Liver (tissue), 9 donors: Measurements from ENCODE around the gene ERCC4. TPM values are rescaled to one million over a fixed set of nuclear protein-coding genes. Genes with fewer than 3 reads are reported as not detected.

Experiments
- DNase-seq: peaks from one replicate; pipeline ENCODE4 v3.0.0-alpha.2; 2017; ENCODE audit warnings: low spot score
- H3K27ac ChIP-seq, 2 donors: one replicate each; pipeline ENCODE4 v1.7.0; 2013; ENCODE audit warnings: inconsistent platforms in 2 of 2, low read length in 2 of 2, control low read depth in 1 of 2, low read depth in 1 of 2, mild to moderate bottlenecking in 1 of 2
- H3K27me3 ChIP-seq, 4 donors: one replicate each; pipeline versions ENCODE4 v1.6.1 to v1.7.0; 2013; ENCODE audit warnings: low read length in 3 of 4, inconsistent platforms in 1 of 4, mild to moderate bottlenecking in 1 of 4, moderate library complexity in 1 of 4; ENCODE audit not compliant: control insufficient read depth in 4 of 4, insufficient read depth in 4 of 4
- H3K36me3 ChIP-seq, 4 donors: one replicate each; pipeline versions ENCODE4 v1.6.1 to v1.7.0; 2013; ENCODE audit warnings: low read length in 3 of 4, mild to moderate bottlenecking in 3 of 4, low read depth in 1 of 4, moderate library complexity in 1 of 4; ENCODE audit not compliant: control insufficient read depth in 4 of 4, insufficient read depth in 3 of 4
- H3K4me1 ChIP-seq, 4 donors: one replicate each; pipeline versions ENCODE4 v1.6.1 to v1.7.0; 2013; ENCODE audit warnings: low read length in 3 of 4, mild to moderate bottlenecking in 3 of 4, moderate library complexity in 1 of 4; ENCODE audit not compliant: control insufficient read depth in 4 of 4, insufficient read depth in 4 of 4
- H3K4me3 ChIP-seq, 3 donors: one replicate each; pipeline versions ENCODE4 v1.6.1 to v1.7.0; 2013; ENCODE audit warnings: low read length in 3 of 3, control low read depth in 1 of 3, low read depth in 1 of 3, mild to moderate bottlenecking in 1 of 3
- H3K9ac ChIP-seq, 2 donors: one replicate each; pipeline ENCODE4 v1.7.0; 2013; ENCODE audit warnings: low read length in 2 of 2, mild to moderate bottlenecking in 2 of 2, moderate library complexity in 2 of 2, control low read depth in 1 of 2, low read depth in 1 of 2
- H3K9me3 ChIP-seq, 4 donors: one replicate each; pipeline versions ENCODE4 v1.6.1 to v1.7.0; 2013; ENCODE audit warnings: low read length in 3 of 4; ENCODE audit not compliant: control insufficient read depth in 4 of 4
- ATF3 ChIP-seq: IDR thresholded peaks from 2 replicates; pipeline ENCODE4 v1.6.1; 2016; ENCODE audit warnings: antibody characterized with exemption
- CTCF ChIP-seq: fragments of 150-350 bp; IDR thresholded peaks from 2 replicates; pipeline ENCODE4 v1.5.1; 2017; ENCODE audit warnings: improper control_type of control experiment, low read depth, low read length; ENCODE audit not compliant: missing input control
- EGR1 ChIP-seq, 2 donors: IDR thresholded peaks; 2 replicates each; pipeline ENCODE4 v1.6.1; 2016 to 2018; ENCODE audit warnings: antibody characterized with exemption in 2 of 2, low read depth in 2 of 2
- FOXA1 ChIP-seq: IDR thresholded peaks from 2 replicates; pipeline ENCODE4 v1.6.1; 2016; ENCODE audit warnings: antibody characterized with exemption
- FOXA2 ChIP-seq: IDR thresholded peaks from 2 replicates; pipeline ENCODE4 v1.6.1; 2016; ENCODE audit warnings: antibody characterized with exemption
- GABPA ChIP-seq, 2 donors: IDR thresholded peaks in 1 of 2; conservative IDR thresholded peaks in 1 of 2; 2 replicates each; pipeline ENCODE4 v1.6.1; 2016; ENCODE audit warnings: antibody characterized with exemption in 2 of 2, mild to moderate bottlenecking in 1 of 2, moderate library complexity in 1 of 2
- HNF4A ChIP-seq, 2 donors: conservative IDR thresholded peaks; 2 replicates each; pipeline ENCODE4 v1.6.1; 2016; ENCODE audit warnings: antibody characterized with exemption in 2 of 2, mild to moderate bottlenecking in 2 of 2
- HNF4G ChIP-seq: IDR thresholded peaks from 2 replicates; pipeline ENCODE4 v1.6.1; 2016; ENCODE audit warnings: antibody characterized with exemption
- JUND ChIP-seq, 2 donors: IDR thresholded peaks; 2 replicates each; pipeline ENCODE4 v1.6.1; 2016; ENCODE audit warnings: antibody characterized with exemption in 2 of 2
- NR2F2 ChIP-seq: IDR thresholded peaks from 2 replicates; pipeline ENCODE4 v1.6.1; 2016; ENCODE audit warnings: antibody characterized with exemption
- RAD21 ChIP-seq, 2 donors: IDR thresholded peaks; 2 replicates each; pipeline ENCODE4 v1.6.1; 2016; ENCODE audit warnings: antibody characterized with exemption in 2 of 2, mild to moderate bottlenecking in 2 of 2
- REST ChIP-seq: IDR thresholded peaks from 2 replicates; pipeline ENCODE4 v1.6.1; 2016; ENCODE audit warnings: antibody characterized with exemption, mild to moderate bottlenecking
- RXRA ChIP-seq, 2 donors: IDR thresholded peaks; 2 replicates each; pipeline ENCODE4 v1.6.1; 2017 to 2018; ENCODE audit warnings: antibody characterized with exemption in 2 of 2, mild to moderate bottlenecking in 1 of 2
- SP1 ChIP-seq: IDR thresholded peaks from 2 replicates; pipeline ENCODE4 v1.6.1; 2018; ENCODE audit warnings: antibody characterized with exemption, mild to moderate bottlenecking
- TAF1 ChIP-seq: conservative IDR thresholded peaks from 2 replicates; pipeline ENCODE4 v1.6.1; 2016; ENCODE audit warnings: antibody characterized with exemption, mild to moderate bottlenecking
- YY1 ChIP-seq: IDR thresholded peaks from 2 replicates; pipeline ENCODE4 v1.6.1; 2016; ENCODE audit warnings: antibody characterized with exemption, mild to moderate bottlenecking
- ZBTB33 ChIP-seq: IDR thresholded peaks from 2 replicates; pipeline ENCODE4 v1.6.1; 2016; ENCODE audit warnings: antibody characterized with exemption
- whole genome bisulfite sequencing: extraction: QIAGEN DNeasy Blood & Tissue Kit; methylation state at CpG from one replicate; pipeline ENCODE4 v1.1.7; 2013; 5-methylcytosine and 5-hydroxymethylcytosine counted together
- polyA plus RNA-seq, 2 donors: library from polyadenylated mRNA; stranded (reverse) in 1 of 2; unstranded in 1 of 2; fragments of 200-250 nt in 1 of 2; fragments of >200 nt in 1 of 2; fragmentation: Nextera tagmentation in 1 of 2; extraction: Ambion mirVana in 1 of 2; gene quantifications; one replicate each; pipeline versions ENCODE4 v1.2.1 to v1.2.3, GENCODE V29; 2013 to 2015
- total RNA-seq, 2 donors: library from RNA; depleted of rRNA; stranded (reverse); fragments of >200 nt; gene quantifications; one replicate each; pipeline ENCODE4 v1.2.3, GENCODE V29; 2014
- donor health status: healthy.
- donor health status: healthy.
- donor health status: healthy.
- donor health status: healthy.
- donor health status: healthy.

ERCC4 gene
- total and polyA plus RNA-seq, 4 donors: 1.6 to 11.1 (median 4.9) TPM

GRCh38 chr16:13992976-13993375, 73.0 kb downstream of the ERCC4 start:
- H3K36me3 ChIP-seq: no peaks in the 10 kb centered on the region
- H3K4me1 ChIP-seq: peaks cover 0 to 23% (median 16%) of the 10 kb centered on the region in 4 donors
- TF ChIP-seq RXRA (IDR thresholded peaks at IDR 0.05): no peak
- no peak for TF ChIP-seq ATF3
- no peak for TF ChIP-seq SP1
- TF ChIP-seq FOXA1: no peak
- TF ChIP-seq RAD21 (IDR thresholded peaks at IDR 0.05): no peak
- TF ChIP-seq TAF1: no peak
- no peak for TF ChIP-seq REST
- TF ChIP-seq HNF4A (conservative IDR thresholded peaks at IDR 0.05): no peak
- no peak for TF ChIP-seq ZBTB33
- no peak for TF ChIP-seq GABPA (IDR thresholded peaks at IDR 0.05 in 1 of 2, conservative IDR thresholded peaks at IDR 0.05 in 1 of 2)
- TF ChIP-seq CTCF: no peak
- no peak for TF ChIP-seq FOXA2
- TF ChIP-seq YY1: no peak
- no peak for TF ChIP-seq HNF4G
- no peak for TF ChIP-seq NR2F2
- no peak for TF ChIP-seq JUND (IDR thresholded peaks at IDR 0.05)
- no peak for TF ChIP-seq EGR1 (IDR thresholded peaks at IDR 0.05; ENCODE audit: low read depth in 2 of 2)
- DNase-seq: no peak
- H3K4me3 ChIP-seq: no peak overlapping the region
- 89% methylated on average over 4 of the region's 4 CpGs for WGBS
- no peak overlapping the region for H3K9ac ChIP-seq
- H3K9me3 ChIP-seq: no peaks in the 10 kb centered on the region
- no peak overlapping the region for H3K27ac ChIP-seq
- no peaks in the 10 kb centered on the region for H3K27me3 ChIP-seq
